ENCODE data around the gene MED12L. TPM values are rescaled to one million over a fixed set of nuclear protein-coding genes. Genes with fewer than 3 reads are reported as not detected.

The MED12L gene
- total RNA-seq, 1 experiment from 2014 or later: 3.0 TPM

DNA sequence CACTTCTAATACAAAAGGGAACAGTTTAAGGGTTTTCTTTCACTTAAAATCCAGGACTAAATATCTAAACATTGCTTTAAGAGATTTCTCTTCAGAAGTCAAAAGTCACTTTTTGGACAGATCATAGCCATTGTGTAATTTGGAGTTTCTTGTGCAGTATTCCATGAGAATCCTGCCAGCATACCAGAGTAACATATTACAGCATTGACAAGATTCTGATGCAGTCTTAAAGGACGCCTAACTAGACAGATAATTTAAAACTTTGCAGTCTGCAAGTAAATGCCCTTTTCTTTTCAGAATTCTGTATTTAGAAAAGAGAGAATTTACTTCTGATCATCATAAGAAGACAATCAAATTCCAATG is 392.9 kb downstream of the MED12L start:
- Histone ChIP-seq H3F3A (ENCODE audit: insufficient read depth, low read depth) (no peaks in the 10 kb centered on the region), H2AFZ (no peak overlapping the region), H3K79me2 (ENCODE audit: low read depth) (no peaks in the 10 kb centered on the region), H3K27ac (no peak overlapping the region), H3K27me3 (ENCODE audit: insufficient read depth, low read depth) (no peaks in the 10 kb centered on the region), H3K36me3 (ENCODE audit: low read depth) (no peaks in the 10 kb centered on the region), H3K4me1 (replicated peaks; ENCODE audit: insufficient read depth) (peaks cover 20% of the 10 kb centered on the region), H3K9me3 (ENCODE audit: insufficient read depth, low read depth) (no peaks in the 10 kb centered on the region; the same call in 1 of the 2 replicates), H3K9me2 (ENCODE audit: insufficient read depth) (no peaks in the 10 kb centered on the region), H4K20me1 (ENCODE audit: insufficient read depth) (no peaks in the 10 kb centered on the region), H3K4me2 (peak overlapping the region; percentile 53), H3K4me3 (no peak overlapping the region)
- DNase-seq: no peak
- intact Hi-C loops (cut with micrococcal nuclease; ENCODE audit: unreplicated experiment): no loop called here
- ChIA-PET CTCF (no interaction called here), POLR2A (ENCODE audit: unreplicated experiment) (no interaction called here)
- BruUV-seq (replicated peaks): no TSS peak
- TF ChIP-seq EZH2 (IDR thresholded peaks at IDR 0.05; ENCODE audit: low read depth) (no peak), CTCF (conservative IDR thresholded peaks at IDR 0.05) (no peak)

GRCh38 chr3:151479452-151479851 is 394.0 kb downstream of the MED12L start:
- Histone ChIP-seq H3K4me3 (no peak overlapping the region), H3K27ac (no peak overlapping the region), H3K9me3 (ENCODE audit: insufficient read depth, low read depth) (no peaks in the 10 kb centered on the region; the same call in 1 of the 2 replicates), H3K4me2 (no peak overlapping the region), H2AFZ (no peak overlapping the region), H3F3A (ENCODE audit: insufficient read depth, low read depth) (no peaks in the 10 kb centered on the region), H3K36me3 (ENCODE audit: low read depth) (no peaks in the 10 kb centered on the region), H3K27me3 (ENCODE audit: insufficient read depth, low read depth) (no peaks in the 10 kb centered on the region), H3K9me2 (ENCODE audit: insufficient read depth) (no peaks in the 10 kb centered on the region), H3K79me2 (ENCODE audit: low read depth) (no peaks in the 10 kb centered on the region), H3K4me1 (replicated peaks; ENCODE audit: insufficient read depth) (peaks cover 20% of the 10 kb centered on the region), H4K20me1 (ENCODE audit: insufficient read depth) (no peaks in the 10 kb centered on the region)
- ChIA-PET CTCF (no interaction called here), POLR2A (ENCODE audit: unreplicated experiment) (no interaction called here)
- TF ChIP-seq CTCF (conservative IDR thresholded peaks at IDR 0.05) (no peak), EZH2 (IDR thresholded peaks at IDR 0.05; ENCODE audit: low read depth) (no peak)
- no peak for DNase-seq
- no TSS peak for BruUV-seq (replicated peaks)
- intact Hi-C loops (cut with micrococcal nuclease; ENCODE audit: unreplicated experiment): no loop called here

- H3K27me3 ChIP-seq (ENCODE audit: insufficient read depth, low read depth): no peaks in the 10 kb centered on the region
- H3F3A ChIP-seq (ENCODE audit: insufficient read depth, low read depth): no peaks in the 10 kb centered on the region
- intact Hi-C loops (cut with micrococcal nuclease; ENCODE audit: unreplicated experiment): no loop called here
- no peak overlapping the region for H3K4me3 ChIP-seq
- H4K20me1 ChIP-seq (ENCODE audit: insufficient read depth): no peaks in the 10 kb centered on the region
- no peak overlapping the region for H3K27ac ChIP-seq
- H3K4me1 ChIP-seq (replicated peaks; ENCODE audit: insufficient read depth): peaks cover 20% of the 10 kb centered on the region
- no peak overlapping the region for H2AFZ ChIP-seq
- no peaks in the 10 kb centered on the region for H3K36me3 ChIP-seq (ENCODE audit: low read depth)
- POLR2A ChIA-PET (ENCODE audit: unreplicated experiment): no interaction called here
- no peak overlapping the region for H3K4me2 ChIP-seq
- BruUV-seq (replicated peaks): no TSS peak
- CTCF ChIA-PET: no interaction called here
- no peak for TF ChIP-seq CTCF (conservative IDR thresholded peaks at IDR 0.05)
- TF ChIP-seq EZH2 (IDR thresholded peaks at IDR 0.05; ENCODE audit: low read depth): no peak
- no peak for DNase-seq
- H3K9me2 ChIP-seq (ENCODE audit: insufficient read depth): no peaks in the 10 kb centered on the region
- no peaks in the 10 kb centered on the region for H3K79me2 ChIP-seq (ENCODE audit: low read depth)
- H3K9me3 ChIP-seq (ENCODE audit: insufficient read depth, low read depth): no peaks in the 10 kb centered on the region; the same call in 1 of the 2 replicates
These were observed 395.0 kb downstream of the MED12L start for GRCh38 chr3:151480492-151480891.
